HFF-Myc (cell line): ENCODE results near the gene ZMYM4.

Source experiments
- DNase-seq: peaks from one replicate; pipeline ENCODE4 v3.0.0-alpha.2; 2011; ENCODE audit warnings: low read depth; ENCODE audit errors: extremely low read depth
- H3K4me3 ChIP-seq: replicated peaks from 2 replicates; pipeline ENCODE4 v1.5.1; 2011; ENCODE audit warnings: low read depth, mild to moderate bottlenecking, control low read depth, low read length
- CTCF ChIP-seq: IDR thresholded peaks from 2 replicates; pipeline ENCODE4 v1.5.1; 2012; ENCODE audit warnings: mild to moderate bottlenecking, low read depth, low read length, control low read depth; ENCODE audit errors: missing control alignments

Gene ZMYM4

GRCh38 chr1:35261412-35262120 lies 6.9 kb upstream of the ZMYM4 start:
- no peak for DNase-seq
- no peak for TF ChIP-seq CTCF
- H3K4me3 ChIP-seq: no peak overlapping the region

GRCh38 chr1:35264035-35264434 lies 4.5 kb upstream of the ZMYM4 start:
- no peak for DNase-seq

GRCh38 chr1:35264871-35265270 lies 3.6 kb upstream of the ZMYM4 start:
- TF ChIP-seq CTCF: no peak
- DNase-seq: peak; percentile 19
- no peak overlapping the region for H3K4me3 ChIP-seq

More at GRCh38 chr1:35264035-35264434, 4.5 kb upstream of the ZMYM4 start:
- H3K4me3 ChIP-seq: no peak overlapping the region
- TF ChIP-seq CTCF: no peak

- H3K4me3 ChIP-seq: no peak overlapping the region
- no peak for TF ChIP-seq CTCF
- DNase-seq: no peak
These were observed 2.2 kb upstream of the ZMYM4 start for GRCh38 chr1:35266306-35266705.

GRCh38 chr1:35269201-35269988 lies 886 bp downstream of the ZMYM4 start:
- no peak for TF ChIP-seq CTCF
- DNase-seq: no peak

GRCh38 chr1:35269989-35270289 lies 1.4 kb downstream of the ZMYM4 start:
- peak overlapping the region; percentile 59 for H3K4me3 ChIP-seq
- no peak for TF ChIP-seq CTCF
- DNase-seq: no peak

More at GRCh38 chr1:35269201-35269988, 886 bp downstream of the ZMYM4 start:
- H3K4me3 ChIP-seq: peak overlapping the region; percentile 59
